ENCODE measurements around the gene TM4SF20. TPM values are rescaled to one million over a fixed set of nuclear protein-coding genes. Genes with fewer than 3 reads are reported as not detected.

TM4SF20 gene
- total RNA-seq, 2 experiments from 2014 or later: not detected

- no peak for DNase-seq
- no peaks in the 10 kb centered on the region for H3K27me3 Mint-ChIP-seq
- peaks cover 8% of the 10 kb centered on the region for H3K9me3 Mint-ChIP-seq
- H3K36me3 Mint-ChIP-seq (ENCODE audit: low read depth): no peaks in the 10 kb centered on the region
- POLR2A ChIA-PET: no interaction called here
- H3K27ac Mint-ChIP-seq: no peak overlapping the region
- CTCF ChIA-PET: interaction anchor here (1.3 kb wide), 1 partner anchor 9 kb away, joined by 3 read pairs; no protein-coding TSS in a partner anchor
- H3K4me3 Mint-ChIP-seq: no peak overlapping the region
- no peaks in the 10 kb centered on the region for H3K4me1 Mint-ChIP-seq
These were observed 65.8 kb downstream of the TM4SF20 start for GRCh38 chr2:227313310-227313709.

- peaks cover 5% of the 10 kb centered on the region for H3K9me3 Mint-ChIP-seq
- no peaks in the 10 kb centered on the region for H3K4me1 Mint-ChIP-seq
- no peaks in the 10 kb centered on the region for H3K36me3 Mint-ChIP-seq (ENCODE audit: low read depth)
- H3K27me3 Mint-ChIP-seq: no peaks in the 10 kb centered on the region
- DNase-seq: no peak
- POLR2A ChIA-PET: no interaction called here
- CTCF ChIA-PET: interaction anchor here (1.3 kb wide), 1 partner anchor 9 kb away, joined by 3 read pairs; no protein-coding TSS in a partner anchor
- no peak overlapping the region for H3K27ac Mint-ChIP-seq
- no peak overlapping the region for H3K4me3 Mint-ChIP-seq
These were observed 66.5 kb downstream of the TM4SF20 start for GRCh38 chr2:227312579-227312978.

Other genes starting within 250 kb of the TM4SF20 start
- under 1 TPM; 0.06 to 0.15 TPM for gene COL4A4, start 215.1 kb downstream of the TM4SF20 start, total RNA-seq
- gene COL4A3, start 214.7 kb downstream of the TM4SF20 start, total RNA-seq: not detected
- 10 to 100 TPM; 64.5 to 79.4 TPM for gene MFF, start 54.1 kb downstream of the TM4SF20 start, total RNA-seq
- gene SCYGR1, start 8.6 kb upstream of the TM4SF20 start, total RNA-seq: not detected
- 10 to 100 TPM; 59.9 to 80.1 TPM for gene AGFG1, start 92.8 kb upstream of the TM4SF20 start, total RNA-seq
- gene SCYGR2, start 219.6 kb upstream of the TM4SF20 start, total RNA-seq: not detected
- not detected for gene SCYGR3, start 235.5 kb upstream of the TM4SF20 start, total RNA-seq
- gene SCYGR4, start 238.2 kb upstream of the TM4SF20 start, total RNA-seq: not detected